ENCODE results near the gene RHOBTB3. TPM values are rescaled to one million over a fixed set of nuclear protein-coding genes. Genes with fewer than 3 reads are reported as not detected.

The RHOBTB3 gene, protein sequence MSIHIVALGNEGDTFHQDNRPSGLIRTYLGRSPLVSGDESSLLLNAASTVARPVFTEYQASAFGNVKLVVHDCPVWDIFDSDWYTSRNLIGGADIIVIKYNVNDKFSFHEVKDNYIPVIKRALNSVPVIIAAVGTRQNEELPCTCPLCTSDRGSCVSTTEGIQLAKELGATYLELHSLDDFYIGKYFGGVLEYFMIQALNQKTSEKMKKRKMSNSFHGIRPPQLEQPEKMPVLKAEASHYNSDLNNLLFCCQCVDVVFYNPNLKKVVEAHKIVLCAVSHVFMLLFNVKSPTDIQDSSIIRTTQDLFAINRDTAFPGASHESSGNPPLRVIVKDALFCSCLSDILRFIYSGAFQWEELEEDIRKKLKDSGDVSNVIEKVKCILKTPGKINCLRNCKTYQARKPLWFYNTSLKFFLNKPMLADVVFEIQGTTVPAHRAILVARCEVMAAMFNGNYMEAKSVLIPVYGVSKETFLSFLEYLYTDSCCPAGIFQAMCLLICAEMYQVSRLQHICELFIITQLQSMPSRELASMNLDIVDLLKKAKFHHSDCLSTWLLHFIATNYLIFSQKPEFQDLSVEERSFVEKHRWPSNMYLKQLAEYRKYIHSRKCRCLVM
- 10 to 100 TPM in 2 of 4 donors, 1 to 10 TPM in 2; 4.7 to 59.3 (median 13.6) TPM for total RNA-seq

DNA sequence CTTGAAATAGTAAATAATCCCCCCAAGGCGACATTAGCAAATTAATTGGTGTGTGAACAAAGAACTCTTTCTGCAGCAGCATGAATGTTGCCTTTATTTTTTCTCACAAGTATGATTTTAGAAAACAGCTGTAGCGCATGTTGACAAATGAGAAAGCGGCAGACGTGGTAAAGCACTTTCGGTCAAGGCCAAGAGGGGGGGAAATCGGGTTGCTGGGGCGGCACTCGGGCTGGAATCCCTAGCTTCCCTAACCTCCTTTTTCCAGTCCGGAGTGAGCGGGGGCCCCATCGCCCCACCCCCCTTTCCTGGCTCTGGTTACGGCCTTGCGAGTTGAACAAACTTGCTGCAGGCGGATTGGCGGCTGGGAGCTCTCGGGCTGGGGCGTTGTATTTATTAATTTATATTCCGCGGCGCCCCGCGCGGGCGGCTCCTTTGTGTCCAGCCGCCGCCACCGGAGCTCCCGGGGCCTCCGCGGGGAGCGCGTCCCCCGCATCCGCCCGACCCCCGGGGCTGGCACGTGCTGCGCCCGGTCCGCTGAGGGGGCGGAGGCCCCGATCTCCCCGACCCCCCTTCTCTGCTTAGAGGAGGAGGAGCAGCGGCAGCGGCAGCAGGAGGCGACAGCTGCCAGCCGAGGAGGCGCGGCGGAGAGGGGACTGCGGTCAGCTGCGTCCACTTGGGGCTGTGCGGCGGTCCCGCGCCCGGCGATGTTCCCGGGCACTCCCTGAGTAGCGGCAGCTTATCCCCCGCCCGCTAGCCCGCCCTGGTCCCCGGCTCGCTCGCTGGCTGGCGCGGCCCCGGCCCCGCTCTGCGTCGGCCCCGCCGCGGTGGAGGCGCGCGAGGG is at the start of gene RHOBTB3:
TSS of gene RHOBTB3 (plus strand) at position 607 of the 841 bp plus-strand sequence. CDS start 347 bp downstream, outside the sequence.
- WGBS, 2 donors, result 1% methylated on average over 16 to 21 of the region's 78 CpGs
- H3K27ac ChIP-seq, result peak within 1 kb of the TSS; percentile 82 to 96 (median 90)
- H3K4me1 ChIP-seq, result peaks cover 5 to 65% (median 12%) of the 10 kb centered on the region in 3 donors
- peak in 1 of 6 experiments; percentile 2 for TF ChIP-seq CTCF (IDR thresholded peaks at IDR 0.05)
- peak in 2 of 4 donors; percentile 81 to 90 for TF ChIP-seq POLR2A (IDR thresholded peaks at IDR 0.05)
- peak; percentile 4 for DNase-seq
- H3K27me3 ChIP-seq, result peaks cover 0 to 17% (median 0%) of the 10 kb centered on the region in 4 donors
- intact Hi-C loops (cut with DNase I), result loop anchor here (10.0 kb wide), 1 partner anchor 66 kb away; no protein-coding TSS in a partner anchor
- no peaks in the 10 kb centered on the region for H3K36me3 ChIP-seq
- peak within 1 kb of the TSS; percentile 65 to 95 (median 77) for H3K4me3 ChIP-seq
- no peaks in the 10 kb centered on the region for H3K9me3 ChIP-seq

DNA sequence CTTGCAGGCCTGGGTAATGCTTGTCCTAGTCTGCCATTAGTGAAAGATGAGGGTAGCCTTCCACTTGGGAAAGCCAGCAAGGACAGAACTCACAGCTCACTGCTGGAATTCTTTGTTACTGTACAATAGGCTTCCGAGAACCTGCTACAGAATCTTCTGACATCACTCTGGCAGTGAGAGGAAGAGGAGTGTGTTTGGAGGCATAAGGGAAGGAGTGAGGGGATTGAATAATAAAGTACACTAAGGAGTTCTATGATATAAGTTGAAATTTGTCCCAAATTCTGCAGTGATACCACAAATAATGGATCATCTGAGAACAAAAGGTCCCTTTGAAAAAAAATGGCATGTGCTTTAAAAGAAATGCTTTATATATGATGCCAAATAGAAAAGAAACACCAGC is 48.2 kb upstream of the RHOBTB3 start, which contains the start of gene SPATA9:
TSS of gene SPATA9 (minus strand) at position 101 of the 400 bp plus-strand sequence. CDS start 137 bp downstream, outside the sequence.
- intact Hi-C loops (cut with DNase I), result no loop called here
- no peak for TF ChIP-seq POLR2A (IDR thresholded peaks at IDR 0.05)
- TF ChIP-seq CTCF (IDR thresholded peaks at IDR 0.05), result no peak
- Histone ChIP-seq H3K4me3 (no peak within 1 kb of the TSS), H3K27ac (no peak within 1 kb of the TSS), H3K27me3 (no peaks in the 10 kb centered on the region), H3K9me3 (no peaks in the 10 kb centered on the region), H3K4me1 (no peaks in the 10 kb centered on the region), H3K36me3 (no peaks in the 10 kb centered on the region)
- DNase-seq, result no peak
- 89% methylated on average over 1 of the region's 1 CpG for WGBS, 2 donors

- TF ChIP-seq POLR2A (IDR thresholded peaks at IDR 0.05) (no peak), CTCF (IDR thresholded peaks at IDR 0.05) (no peak)
These were observed 46.8 kb upstream of the RHOBTB3 start for GRCh38 chr5:95684361-95684760.

GRCh38 chr5:95686651-95687050 is 44.5 kb upstream of the RHOBTB3 start:
- H3K4me3 ChIP-seq, result no peak overlapping the region
- H3K27me3 ChIP-seq, result no peaks in the 10 kb centered on the region
- no peaks in the 10 kb centered on the region for H3K4me1 ChIP-seq
- H3K9me3 ChIP-seq, result no peaks in the 10 kb centered on the region
- H3K36me3 ChIP-seq, result no peaks in the 10 kb centered on the region
- no peak for TF ChIP-seq POLR2A (IDR thresholded peaks at IDR 0.05)
- no peak for TF ChIP-seq CTCF (IDR thresholded peaks at IDR 0.05)
- DNase-seq, result no peak
- intact Hi-C loops (cut with DNase I), result no loop called here
- WGBS, 2 donors, result 64 to 67% methylated on average over 2 of the region's 2 CpGs
- H3K27ac ChIP-seq, result no peak overlapping the region

More at GRCh38 chr5:95684361-95684760, 46.8 kb upstream of the RHOBTB3 start:
- H3K4me1 ChIP-seq, result no peaks in the 10 kb centered on the region
- H3K9me3 ChIP-seq, result no peaks in the 10 kb centered on the region
- 82 to 88% methylated on average over 2 of the region's 2 CpGs for WGBS, 2 donors
- H3K27ac ChIP-seq, result no peak overlapping the region
- H3K36me3 ChIP-seq, result no peaks in the 10 kb centered on the region
- H3K27me3 ChIP-seq, result no peaks in the 10 kb centered on the region
- no peak for DNase-seq
- no peak overlapping the region for H3K4me3 ChIP-seq
- intact Hi-C loops (cut with DNase I), result no loop called here
